ENCODE data around the gene SCNN1G.

Gene SCNN1G

DNA sequence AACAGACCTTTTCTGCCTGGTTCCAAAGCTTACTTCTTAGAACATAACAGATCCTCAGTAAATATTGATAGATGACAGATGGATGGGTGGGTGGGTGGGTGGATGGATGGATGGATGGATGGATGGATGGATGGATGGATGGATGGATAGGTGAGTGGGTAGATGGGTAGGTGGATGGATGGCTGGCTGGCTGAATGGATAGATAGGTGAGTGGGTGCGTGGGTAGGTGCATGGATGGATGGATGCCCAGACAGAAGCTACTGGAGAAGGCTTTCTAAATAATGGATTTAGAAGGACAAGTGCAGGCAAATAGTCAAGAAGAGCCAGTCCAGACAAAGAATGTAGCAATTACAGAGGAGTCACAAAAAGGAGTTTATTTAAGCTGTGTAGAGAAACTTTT, 19.6 kb downstream of the SCNN1G start:
- no peak for DNase-seq (ENCODE audit: low read depth)

- no peak for DNase-seq (ENCODE audit: low read depth)
Measured at GRCh38 chr16:23206986-23207385, 24.4 kb downstream of the SCNN1G start.

DNA sequence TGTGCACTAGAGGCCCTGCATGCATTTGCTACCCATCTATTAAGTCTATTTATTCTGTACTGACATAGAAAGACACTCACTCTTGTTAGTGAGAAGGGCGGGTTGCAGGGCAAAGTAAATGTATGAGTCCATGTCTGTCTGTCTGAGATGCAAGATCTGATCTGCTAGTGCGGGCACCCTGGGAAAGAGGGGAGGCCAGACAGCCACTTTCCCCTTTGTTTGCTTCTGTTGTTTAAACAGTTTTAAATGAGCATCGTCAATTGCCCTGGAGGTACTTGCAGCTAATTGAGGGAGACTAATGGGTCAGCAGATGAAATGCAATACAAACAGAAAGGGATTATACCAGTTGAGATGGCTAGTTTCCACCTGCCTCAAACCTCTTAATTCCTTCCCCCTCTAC, 24.9 kb downstream of the SCNN1G start:
- no peak for DNase-seq (ENCODE audit: low read depth)

DNA sequence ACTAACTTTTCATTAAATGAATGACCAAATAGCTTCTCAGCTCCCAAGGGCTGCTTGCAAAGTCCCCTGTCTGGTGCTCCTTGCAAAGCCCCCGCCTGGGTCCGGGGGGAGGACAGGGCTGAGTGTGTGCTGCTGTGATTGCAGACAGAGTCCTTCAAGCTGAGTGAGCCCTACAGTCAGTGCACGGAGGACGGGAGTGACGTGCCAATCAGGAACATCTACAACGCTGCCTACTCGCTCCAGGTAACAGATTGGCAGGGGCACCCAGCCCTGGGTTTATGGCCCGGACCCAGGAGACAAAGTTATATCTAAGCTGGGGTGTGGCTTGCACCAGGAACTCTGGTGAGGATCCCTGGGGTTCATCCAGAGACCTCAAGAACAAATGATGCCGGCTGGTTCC, 27.1 kb downstream of the SCNN1G start:
- DNase-seq (ENCODE audit: low read depth), result no peak

- no peak for DNase-seq (ENCODE audit: low read depth)
Measured at GRCh38 chr16:23213831-23214230, 31.3 kb downstream of the SCNN1G start.

DNA sequence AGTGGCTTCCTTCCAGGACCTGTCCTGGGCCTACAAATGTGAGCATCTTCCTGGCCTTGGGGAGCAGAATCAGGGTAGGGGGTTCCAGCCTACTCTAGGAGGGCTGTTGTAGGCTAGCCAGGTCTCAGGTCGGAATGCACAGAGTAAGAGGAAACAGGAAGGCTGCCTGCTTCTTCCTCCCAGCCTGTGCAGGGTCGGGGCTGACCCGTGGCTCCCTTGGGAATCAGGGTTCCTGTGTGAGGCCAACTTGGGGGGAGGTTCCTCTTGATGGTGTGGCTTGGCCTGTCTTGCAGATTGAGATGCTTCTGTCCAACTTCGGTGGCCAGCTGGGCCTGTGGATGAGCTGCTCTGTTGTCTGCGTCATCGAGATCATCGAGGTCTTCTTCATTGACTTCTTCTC, 32.3 kb downstream of the SCNN1G start:
- DNase-seq (ENCODE audit: low read depth), result no peak

DNA sequence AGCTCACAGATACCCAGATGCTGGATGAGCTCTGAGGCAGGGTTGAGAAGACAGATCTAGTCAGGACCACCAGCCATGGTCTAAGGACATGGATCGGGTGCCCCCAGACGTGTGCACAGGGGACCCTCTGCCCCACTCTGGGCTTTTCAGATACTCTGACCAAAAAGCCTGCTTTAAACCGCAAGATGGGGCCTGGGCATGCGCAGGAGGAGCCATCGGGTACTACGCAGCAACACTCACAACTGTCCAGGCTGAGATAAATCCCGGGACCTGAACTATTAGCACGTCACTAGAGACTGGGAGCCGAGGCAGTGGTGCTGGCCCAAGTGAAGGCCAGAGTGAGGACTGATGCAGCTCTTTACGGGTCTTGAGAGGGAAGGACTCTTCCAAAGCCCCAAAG, 32.9 kb downstream of the SCNN1G start:
- DNase-seq (ENCODE audit: low read depth), result no peak

DNA sequence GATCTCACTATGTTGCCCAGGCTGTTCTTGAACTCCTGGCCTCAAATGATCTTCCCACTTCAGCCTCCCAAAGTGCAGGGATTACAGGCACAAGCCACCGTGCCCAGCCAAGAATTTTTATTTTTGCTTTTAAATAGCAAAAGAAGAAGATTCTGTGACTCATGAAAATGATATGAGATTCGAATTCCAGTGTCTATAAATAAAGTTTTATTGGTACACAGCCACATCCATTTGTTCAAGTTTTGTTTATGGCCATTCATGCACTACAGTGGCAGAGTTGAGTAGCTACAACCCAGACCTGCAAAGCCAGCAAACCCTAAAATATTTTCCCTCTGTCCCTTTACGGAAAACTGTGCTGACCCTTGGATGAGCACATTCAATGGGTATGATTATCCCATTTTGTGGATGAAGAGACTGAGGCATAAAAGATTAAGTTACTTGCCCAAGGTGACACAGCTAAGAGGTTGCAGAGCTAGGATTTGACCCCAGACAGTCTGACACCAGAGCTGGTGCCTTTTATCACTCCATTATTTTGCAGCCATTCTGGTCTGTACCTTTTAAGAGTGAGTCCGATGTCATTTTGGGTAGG, 34.2 kb downstream of the SCNN1G start:
- no peak for DNase-seq (ENCODE audit: low read depth)

DNA sequence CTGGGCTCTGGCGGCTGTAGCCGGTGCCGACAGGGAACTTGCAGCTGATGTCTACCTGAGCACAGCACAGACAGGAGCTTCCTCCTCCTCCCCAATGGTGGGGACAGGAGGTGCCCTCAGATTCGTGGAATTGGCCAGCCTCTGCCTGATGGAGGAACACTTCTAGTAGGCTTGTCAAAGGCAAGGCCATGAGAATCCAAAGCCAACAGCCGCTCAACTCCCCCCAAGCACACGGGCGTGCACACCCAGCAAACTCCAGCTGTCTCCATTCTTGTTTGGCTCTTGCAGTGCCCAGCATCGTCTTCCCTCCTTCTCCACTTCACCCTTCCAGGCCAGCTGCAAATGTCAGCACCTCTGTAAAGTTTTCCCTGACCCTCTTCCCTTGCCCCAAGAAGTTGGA, 35.1 kb downstream of the SCNN1G start:
- DNase-seq (ENCODE audit: low read depth), result no peak

- no peak for DNase-seq (ENCODE audit: low read depth)
Measured at GRCh38 chr16:23222929-23223328, 40.4 kb downstream of the SCNN1G start.

DNA sequence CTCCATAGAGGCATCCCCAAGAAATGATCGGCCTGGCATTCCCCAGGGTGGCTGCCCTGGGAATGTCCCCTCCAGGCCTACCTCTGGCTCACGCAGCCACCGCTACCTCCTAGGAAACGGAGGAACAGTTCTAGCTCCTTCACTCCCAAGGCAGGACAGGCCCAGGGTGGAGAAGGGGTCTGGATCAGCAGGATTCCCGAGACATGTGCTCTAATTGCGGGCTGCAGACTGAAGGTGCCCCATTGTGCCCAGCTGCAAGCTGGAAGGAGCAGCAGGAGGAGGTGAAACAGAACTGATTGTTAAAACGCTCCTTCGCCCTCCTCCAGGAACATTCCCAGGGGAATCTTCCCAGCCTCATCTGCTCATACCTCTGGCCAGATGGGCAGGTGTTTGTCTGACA, 40.8 kb downstream of the SCNN1G start:
- DNase-seq (ENCODE audit: low read depth), result no peak

- no peak for DNase-seq (ENCODE audit: low read depth)
Measured at GRCh38 chr16:23225109-23225508, 42.6 kb downstream of the SCNN1G start.

GRCh38 chr16:23225634-23226033, 43.1 kb downstream of the SCNN1G start:
- no peak for DNase-seq (ENCODE audit: low read depth)

DNA sequence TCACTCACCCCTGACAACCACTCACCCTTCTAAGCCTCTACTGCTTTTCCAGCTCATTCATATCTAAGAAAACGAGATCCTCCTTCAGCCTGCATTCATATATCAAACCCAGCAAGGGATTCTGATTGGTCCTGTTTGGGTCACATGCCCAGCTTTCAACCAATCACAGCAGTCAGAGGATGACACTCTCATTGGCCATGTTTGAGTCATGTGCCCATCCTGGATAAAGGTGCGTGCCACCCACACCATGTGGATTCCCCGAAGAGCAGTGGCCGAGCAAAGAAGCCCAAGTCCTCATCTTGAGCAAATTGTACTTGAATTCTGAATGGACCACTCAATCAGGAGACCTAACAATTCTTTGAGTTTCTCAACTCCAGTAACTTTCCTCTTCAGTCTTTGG, 45.0 kb downstream of the SCNN1G start:
- no peak for DNase-seq (ENCODE audit: low read depth)

DNA sequence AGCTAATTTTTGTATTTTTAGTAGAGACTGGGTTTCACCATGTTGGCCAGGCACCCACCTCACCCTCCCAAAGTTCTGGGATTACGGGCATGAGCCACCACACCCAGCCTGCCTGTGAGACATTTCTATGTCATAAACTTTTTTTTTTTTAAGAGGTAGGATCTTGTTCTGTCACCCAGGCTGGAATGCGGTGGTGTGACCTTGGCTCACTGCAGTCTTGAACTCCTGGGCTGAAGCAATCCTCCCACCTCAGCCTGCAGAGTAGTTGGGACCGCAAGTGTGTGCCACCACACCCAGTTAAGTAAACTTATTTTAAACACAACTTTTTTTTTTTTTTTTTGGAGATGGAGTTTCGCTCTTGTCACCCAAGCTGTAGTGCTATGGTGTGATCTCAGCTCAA, 47.2 kb downstream of the SCNN1G start:
- no peak for DNase-seq (ENCODE audit: low read depth)

GRCh38 chr16:23232806-23233205, 50.3 kb downstream of the SCNN1G start:
- no peak for DNase-seq (ENCODE audit: low read depth)

DNA sequence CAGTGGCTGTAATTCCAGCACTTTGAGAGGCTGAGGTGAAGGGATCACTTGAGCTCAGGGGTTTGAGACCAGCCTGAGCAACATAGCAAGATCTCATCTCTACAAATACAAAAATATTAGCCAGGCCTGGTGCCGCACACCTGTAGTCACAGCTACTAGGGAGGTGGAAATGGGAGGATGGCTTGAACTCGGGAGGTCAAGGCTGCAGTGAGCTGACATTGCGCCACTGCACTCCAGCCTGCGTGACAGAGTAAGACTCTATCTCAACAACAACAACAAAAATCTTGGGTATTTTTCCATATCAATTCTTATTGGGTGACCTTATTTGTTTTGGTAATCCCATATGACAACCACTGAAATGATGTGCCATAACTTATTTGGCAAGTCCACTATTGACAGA, 52.6 kb downstream of the SCNN1G start:
- DNase-seq (ENCODE audit: low read depth), result no peak

DNA sequence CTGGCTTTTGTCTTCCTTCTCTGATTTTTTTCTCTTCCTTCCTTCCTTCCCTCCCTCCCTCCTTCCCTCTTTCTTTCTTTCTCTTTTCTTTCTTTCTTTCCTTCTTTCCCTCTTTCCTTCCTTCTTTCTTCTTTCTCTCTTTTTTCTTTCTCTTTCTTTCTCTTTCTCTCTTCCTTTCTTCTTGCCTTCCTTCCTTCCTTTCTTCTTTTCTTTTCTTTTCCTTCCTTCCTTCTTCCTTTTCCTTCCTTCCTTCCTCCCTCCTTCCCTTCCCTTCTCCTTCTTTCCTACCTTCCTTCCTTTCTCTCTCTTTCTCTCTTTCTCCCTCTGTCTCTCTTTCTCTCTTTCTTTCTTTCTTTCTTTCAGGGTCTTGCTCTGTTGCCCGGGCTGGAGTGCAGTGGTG, 54.4 kb downstream of the SCNN1G start:
- DNase-seq (ENCODE audit: low read depth), result no peak

GRCh38 chr16:23240994-23241393, 58.4 kb downstream of the SCNN1G start:
- DNase-seq (ENCODE audit: low read depth), result no peak

GRCh38 chr16:23244122-23244521, 61.6 kb downstream of the SCNN1G start:
- DNase-seq (ENCODE audit: low read depth), result no peak

- DNase-seq (ENCODE audit: low read depth), result no peak
Measured at GRCh38 chr16:23245268-23245667, 62.7 kb downstream of the SCNN1G start.

- no peak for DNase-seq (ENCODE audit: low read depth)
Measured at GRCh38 chr16:23248261-23249194, 66.0 kb downstream of the SCNN1G start.

- DNase-seq (ENCODE audit: low read depth), result no peak
Measured at GRCh38 chr16:23249830-23250229, 67.3 kb downstream of the SCNN1G start.

DNA sequence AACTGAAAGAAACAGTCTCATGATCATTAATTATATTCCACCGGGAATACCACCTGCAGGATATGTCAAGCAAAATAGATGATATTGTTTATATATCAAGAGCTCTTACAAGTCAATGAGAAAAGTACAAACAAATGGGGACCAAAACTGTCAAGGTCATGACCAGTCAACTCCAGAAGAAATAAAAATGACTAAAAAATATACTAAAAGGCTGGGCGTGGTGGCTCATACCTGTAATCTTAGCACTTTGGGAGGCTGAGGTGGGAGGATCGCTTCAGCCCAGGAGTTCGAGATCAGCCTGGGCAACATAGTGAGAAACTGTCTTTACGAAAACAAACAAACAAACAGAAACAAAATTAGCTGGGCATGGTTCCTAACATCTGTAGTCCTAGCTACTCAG, 69.8 kb downstream of the SCNN1G start:
- no peak for DNase-seq (ENCODE audit: low read depth)
